OCI-LY1 (cell line): ENCODE results near the gene PSD2.

Source experiments
- EZH2 ChIP-seq: fragments of 200-600 bp; sonication (generic), shearing (Covaris generic); IDR thresholded peaks from 2 replicates; pipeline ENCODE4 v1.8.0; 2017; ENCODE audit warnings: borderline replicate concordance, mixed run types, mild to moderate bottlenecking, antibody characterized with exemption, low read length, moderate library complexity, mixed read lengths
- TF ChIP-seq, protein P1 (sequence below): fragments of 200-600 bp; sonication (generic), shearing (Covaris generic); IDR thresholded peaks from 2 replicates; pipeline ENCODE4 v1.5.1; 2017; ENCODE audit warnings: mild to moderate bottlenecking, antibody characterized with exemption, low read length, moderate library complexity, mixed read lengths

DNA sequence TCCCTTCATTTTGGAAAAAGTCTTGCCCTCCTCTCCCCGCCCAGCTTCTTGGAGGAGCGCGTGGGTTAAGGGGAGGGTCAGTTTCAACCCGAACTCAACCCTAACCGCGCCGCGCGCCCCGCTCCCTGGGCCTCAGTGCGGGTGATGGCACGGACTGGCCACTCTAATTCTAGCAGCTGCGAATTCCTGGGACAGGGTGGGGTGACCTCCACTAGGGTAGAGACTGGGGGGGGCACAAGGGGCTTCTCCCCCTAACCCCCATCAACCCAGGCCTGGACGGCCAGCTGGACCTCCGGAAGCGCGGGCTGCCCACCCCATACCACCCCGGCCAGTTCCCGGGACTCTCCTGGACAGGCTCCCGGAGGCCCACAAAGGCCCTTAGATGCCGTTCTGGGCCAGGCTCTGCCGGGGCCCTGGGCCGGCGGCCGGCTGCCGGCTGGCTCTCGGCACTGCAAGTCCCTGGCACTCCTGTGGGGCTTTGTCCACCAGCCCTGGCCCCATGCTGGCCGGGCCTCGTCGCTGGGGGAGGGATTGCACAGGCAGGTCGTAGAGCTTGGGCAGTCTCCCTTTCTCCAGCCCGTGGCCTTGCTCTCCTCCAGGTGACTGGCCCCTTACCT, 7.2 kb upstream of the PSD2 start:
- TF ChIP-seq, protein P1, sequence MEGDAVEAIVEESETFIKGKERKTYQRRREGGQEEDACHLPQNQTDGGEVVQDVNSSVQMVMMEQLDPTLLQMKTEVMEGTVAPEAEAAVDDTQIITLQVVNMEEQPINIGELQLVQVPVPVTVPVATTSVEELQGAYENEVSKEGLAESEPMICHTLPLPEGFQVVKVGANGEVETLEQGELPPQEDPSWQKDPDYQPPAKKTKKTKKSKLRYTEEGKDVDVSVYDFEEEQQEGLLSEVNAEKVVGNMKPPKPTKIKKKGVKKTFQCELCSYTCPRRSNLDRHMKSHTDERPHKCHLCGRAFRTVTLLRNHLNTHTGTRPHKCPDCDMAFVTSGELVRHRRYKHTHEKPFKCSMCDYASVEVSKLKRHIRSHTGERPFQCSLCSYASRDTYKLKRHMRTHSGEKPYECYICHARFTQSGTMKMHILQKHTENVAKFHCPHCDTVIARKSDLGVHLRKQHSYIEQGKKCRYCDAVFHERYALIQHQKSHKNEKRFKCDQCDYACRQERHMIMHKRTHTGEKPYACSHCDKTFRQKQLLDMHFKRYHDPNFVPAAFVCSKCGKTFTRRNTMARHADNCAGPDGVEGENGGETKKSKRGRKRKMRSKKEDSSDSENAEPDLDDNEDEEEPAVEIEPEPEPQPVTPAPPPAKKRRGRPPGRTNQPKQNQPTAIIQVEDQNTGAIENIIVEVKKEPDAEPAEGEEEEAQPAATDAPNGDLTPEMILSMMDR: no peak
- TF ChIP-seq EZH2: no peak
